ENCODE data around the gene TMOD3.

Gene TMOD3

GRCh38 chr15:51926809-51927208 lies 97.4 kb downstream of the TMOD3 start:
- intact Hi-C loops (cut with micrococcal nuclease): no loop called here
- H3K9me3 Mint-ChIP-seq: no peaks in the 10 kb centered on the region
- H3K27ac Mint-ChIP-seq: no peak overlapping the region
- peaks cover 85% of the 10 kb centered on the region for H3K36me3 Mint-ChIP-seq (ENCODE audit: low read depth)
- H3K4me1 Mint-ChIP-seq (ENCODE audit: low read depth): no peaks in the 10 kb centered on the region
- no peak overlapping the region for H3K4me3 Mint-ChIP-seq
- no peaks in the 10 kb centered on the region for H3K27me3 Mint-ChIP-seq

DNA sequence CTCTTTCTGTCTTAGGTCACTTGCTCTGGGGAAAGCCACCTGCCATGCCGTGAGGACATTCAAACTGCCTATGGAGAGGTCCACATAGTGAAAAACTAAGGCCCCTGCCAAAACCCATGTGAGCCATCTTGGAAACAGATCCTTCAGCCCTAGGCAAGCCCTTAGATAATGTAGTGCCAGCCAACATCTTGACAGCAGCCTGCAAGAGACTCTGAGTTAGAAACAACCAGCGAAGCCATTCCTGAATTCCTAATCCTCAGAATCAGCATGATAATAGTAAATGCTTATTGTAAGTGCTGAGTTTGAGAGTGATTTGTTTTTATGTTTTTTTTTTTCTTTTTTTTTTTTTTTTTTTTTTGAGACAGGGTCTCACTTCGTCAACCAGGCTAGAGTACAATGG lies 101.6 kb downstream of the TMOD3 start:
- no peak overlapping the region for H3K4me3 Mint-ChIP-seq
- peaks cover 71% of the 10 kb centered on the region for H3K36me3 Mint-ChIP-seq (ENCODE audit: low read depth)
- H3K4me1 Mint-ChIP-seq (ENCODE audit: low read depth): no peaks in the 10 kb centered on the region
- H3K9me3 Mint-ChIP-seq: no peaks in the 10 kb centered on the region
- no peak overlapping the region for H3K27ac Mint-ChIP-seq
- H3K27me3 Mint-ChIP-seq: no peaks in the 10 kb centered on the region
- intact Hi-C loops (cut with micrococcal nuclease): no loop called here

- Mint-ChIP-seq H3K27me3 (no peaks in the 10 kb centered on the region), H3K4me3 (no peak overlapping the region), H3K27ac (no peak overlapping the region), H3K4me1 (ENCODE audit: low read depth) (no peaks in the 10 kb centered on the region), H3K9me3 (no peaks in the 10 kb centered on the region), H3K36me3 (ENCODE audit: low read depth) (peaks cover 71% of the 10 kb centered on the region)
- intact Hi-C loops (cut with micrococcal nuclease): no loop called here
These were observed 102.2 kb downstream of the TMOD3 start for GRCh38 chr15:51931638-51932037.

- no peaks in the 10 kb centered on the region for H3K27me3 Mint-ChIP-seq
- no peaks in the 10 kb centered on the region for H3K9me3 Mint-ChIP-seq
- intact Hi-C loops (cut with micrococcal nuclease): no loop called here
- no peaks in the 10 kb centered on the region for H3K4me1 Mint-ChIP-seq (ENCODE audit: low read depth)
- H3K36me3 Mint-ChIP-seq (ENCODE audit: low read depth): peaks cover 71% of the 10 kb centered on the region
- H3K4me3 Mint-ChIP-seq: no peak overlapping the region
- no peak overlapping the region for H3K27ac Mint-ChIP-seq
These were observed 102.7 kb downstream of the TMOD3 start for GRCh38 chr15:51932161-51932560.

GRCh38 chr15:51935466-51936104 lies 106.1 kb downstream of the TMOD3 start:
- H3K27me3 Mint-ChIP-seq: no peaks in the 10 kb centered on the region
- no peak overlapping the region for H3K4me3 Mint-ChIP-seq
- H3K36me3 Mint-ChIP-seq (ENCODE audit: low read depth): peaks cover 76% of the 10 kb centered on the region
- no peak overlapping the region for H3K27ac Mint-ChIP-seq
- intact Hi-C loops (cut with micrococcal nuclease): no loop called here
- no peaks in the 10 kb centered on the region for H3K9me3 Mint-ChIP-seq
- no peaks in the 10 kb centered on the region for H3K4me1 Mint-ChIP-seq (ENCODE audit: low read depth)

DNA sequence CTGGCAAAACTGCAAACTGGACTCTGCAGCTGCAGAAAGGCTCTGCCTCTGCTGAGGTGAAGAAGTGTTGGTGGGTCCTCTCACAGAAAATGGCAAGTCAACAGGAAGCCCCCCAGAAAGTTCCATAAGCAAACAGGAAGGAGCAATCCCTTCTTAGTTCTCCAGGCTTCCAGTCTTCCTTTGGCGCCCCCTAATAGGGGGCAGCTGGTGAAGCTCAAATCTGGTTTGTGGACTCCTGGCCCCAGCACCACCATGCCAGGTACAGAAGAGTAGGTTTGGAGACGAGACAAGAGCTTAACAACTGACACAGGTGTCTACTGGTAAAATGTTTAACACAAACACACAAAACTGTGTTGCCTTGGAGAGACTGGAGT lies 106.6 kb downstream of the TMOD3 start:
- H3K27ac Mint-ChIP-seq: no peak overlapping the region
- no peaks in the 10 kb centered on the region for H3K9me3 Mint-ChIP-seq
- intact Hi-C loops (cut with micrococcal nuclease): no loop called here
- no peaks in the 10 kb centered on the region for H3K4me1 Mint-ChIP-seq (ENCODE audit: low read depth)
- peaks cover 72% of the 10 kb centered on the region for H3K36me3 Mint-ChIP-seq (ENCODE audit: low read depth)
- no peak overlapping the region for H3K4me3 Mint-ChIP-seq
- no peaks in the 10 kb centered on the region for H3K27me3 Mint-ChIP-seq

- no peaks in the 10 kb centered on the region for H3K9me3 Mint-ChIP-seq
These were observed 108.8 kb downstream of the TMOD3 start for GRCh38 chr15:51938286-51938685.

DNA sequence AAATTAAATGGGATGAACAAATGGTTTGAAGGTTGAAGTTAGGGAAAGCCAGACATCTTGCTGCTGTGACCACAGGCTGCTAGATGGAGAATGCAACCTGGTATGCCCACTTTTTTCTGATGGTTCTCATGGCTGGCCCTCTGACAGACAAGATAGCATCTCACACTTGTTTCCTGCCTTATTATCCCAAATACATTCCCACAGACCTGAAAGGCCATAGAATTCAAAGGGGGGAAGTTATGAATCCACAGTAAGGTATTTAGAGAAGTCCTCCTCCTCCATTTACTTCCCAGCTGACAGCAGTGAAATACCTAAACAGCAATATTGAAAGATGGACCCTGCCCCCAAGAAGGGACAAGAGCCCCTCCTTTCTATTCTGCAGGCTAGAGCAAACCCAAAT lies 109.8 kb downstream of the TMOD3 start:
- Mint-ChIP-seq H3K27me3 (no peaks in the 10 kb centered on the region), H3K9me3 (no peaks in the 10 kb centered on the region), H3K36me3 (ENCODE audit: low read depth) (peaks cover 76% of the 10 kb centered on the region)

More at GRCh38 chr15:51938286-51938685, 108.8 kb downstream of the TMOD3 start:
- Mint-ChIP-seq H3K4me1 (ENCODE audit: low read depth) (no peaks in the 10 kb centered on the region), H3K27ac (no peak overlapping the region), H3K4me3 (no peak overlapping the region), H3K36me3 (ENCODE audit: low read depth) (peaks cover 76% of the 10 kb centered on the region), H3K27me3 (no peaks in the 10 kb centered on the region)
- intact Hi-C loops (cut with micrococcal nuclease): no loop called here

DNA sequence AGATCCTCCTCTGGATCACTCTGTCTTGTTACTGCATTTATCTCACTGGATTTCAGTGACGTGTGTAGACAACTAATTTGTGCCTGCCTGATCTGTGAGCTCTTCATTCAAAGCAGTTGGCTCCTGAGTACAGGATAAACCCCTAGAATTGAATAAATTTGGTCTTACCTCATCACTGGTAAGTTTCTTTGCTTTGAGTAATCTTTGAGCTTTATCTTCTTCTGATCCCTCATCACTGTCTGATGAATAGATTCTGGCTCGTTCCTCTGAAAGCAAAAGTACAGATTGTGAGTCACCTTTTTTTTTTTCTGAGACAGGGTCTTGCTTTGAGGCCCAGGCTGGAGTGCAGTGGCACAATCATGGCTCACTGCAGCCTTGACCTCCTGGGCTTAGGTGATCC lies 117.7 kb downstream of the TMOD3 start:
- no peak overlapping the region for H3K27ac Mint-ChIP-seq
- peaks cover 97% of the 10 kb centered on the region for H3K36me3 Mint-ChIP-seq (ENCODE audit: low read depth)
- H3K9me3 Mint-ChIP-seq: no peaks in the 10 kb centered on the region
- no peaks in the 10 kb centered on the region for H3K27me3 Mint-ChIP-seq
- intact Hi-C loops (cut with micrococcal nuclease): no loop called here
- H3K4me1 Mint-ChIP-seq (ENCODE audit: low read depth): no peaks in the 10 kb centered on the region
- H3K4me3 Mint-ChIP-seq: no peak overlapping the region

More for the DNA sequence above, 109.8 kb downstream of the TMOD3 start:
- intact Hi-C loops (cut with micrococcal nuclease): no loop called here
- Mint-ChIP-seq H3K4me1 (ENCODE audit: low read depth) (no peaks in the 10 kb centered on the region), H3K27ac (no peak overlapping the region), H3K4me3 (no peak overlapping the region)

DNA sequence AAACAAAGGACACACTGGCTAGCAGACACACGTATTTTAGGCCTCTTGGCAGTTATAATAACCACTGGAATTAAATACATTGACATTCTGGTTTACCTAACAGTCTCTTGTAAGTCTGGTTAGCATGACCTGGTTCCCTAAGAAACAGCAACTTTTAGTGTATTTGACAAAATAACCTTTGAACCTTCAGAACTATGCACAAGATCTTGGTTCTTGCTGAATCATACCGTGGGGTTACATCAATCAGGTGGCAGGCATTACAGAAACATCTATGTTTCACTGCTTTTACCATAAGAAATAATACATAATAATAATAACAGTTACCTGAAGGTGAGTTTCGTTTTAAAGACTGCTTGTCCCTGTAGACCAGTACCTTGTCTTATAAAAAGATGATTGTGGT lies 123.4 kb downstream of the TMOD3 start:
- Mint-ChIP-seq H3K36me3 (ENCODE audit: low read depth) (peaks cover 98% of the 10 kb centered on the region), H3K4me3 (no peak overlapping the region), H3K27me3 (no peaks in the 10 kb centered on the region), H3K27ac (no peak overlapping the region), H3K9me3 (no peaks in the 10 kb centered on the region), H3K4me1 (ENCODE audit: low read depth) (no peaks in the 10 kb centered on the region)
- intact Hi-C loops (cut with micrococcal nuclease): no loop called here

GRCh38 chr15:51955504-51955903 lies 126.1 kb downstream of the TMOD3 start:
- H3K36me3 Mint-ChIP-seq (ENCODE audit: low read depth): peaks cover 97% of the 10 kb centered on the region
- H3K27me3 Mint-ChIP-seq: no peaks in the 10 kb centered on the region
- H3K9me3 Mint-ChIP-seq: no peaks in the 10 kb centered on the region
- H3K27ac Mint-ChIP-seq: no peak overlapping the region
- H3K4me1 Mint-ChIP-seq (ENCODE audit: low read depth): no peaks in the 10 kb centered on the region
- no peak overlapping the region for H3K4me3 Mint-ChIP-seq
- intact Hi-C loops (cut with micrococcal nuclease): no loop called here
